HK-2 (cell line): ENCODE data around the gene DIS3L2.

Experiments used
- DNase-seq: peaks from one replicate; pipeline ENCODE4 v3.0.0-alpha.2; 2018; ENCODE audit not compliant: unreplicated experiment

DIS3L2 gene

GRCh38 chr2:231961349-231962166 lies at the start of gene DIS3L2:
Gene DIS3L2 (plus strand): TSS chr2:231961713. CDS start chr2:232014928, 53,215 bp downstream.
- DNase-seq = peak; percentile 80

GRCh38 chr2:231914077-231914690 lies 47.3 kb upstream of the DIS3L2 start:
- DNase-seq = no peak

GRCh38 chr2:231917280-231918066 lies 44.0 kb upstream of the DIS3L2 start:
- no peak for DNase-seq

- no peak for DNase-seq
These were observed 42.8 kb upstream of the DIS3L2 start for GRCh38 chr2:231918501-231919330.

GRCh38 chr2:231919341-231920035 lies 42.0 kb upstream of the DIS3L2 start:
- no peak for DNase-seq

- DNase-seq = no peak
These were observed 41.1 kb upstream of the DIS3L2 start for GRCh38 chr2:231920366-231920765.

- no peak for DNase-seq
These were observed 40.7 kb upstream of the DIS3L2 start for GRCh38 chr2:231920795-231921194.

- no peak for DNase-seq
These were observed 39.1 kb upstream of the DIS3L2 start for GRCh38 chr2:231922311-231923009.

GRCh38 chr2:231923010-231923344 lies 38.5 kb upstream of the DIS3L2 start:
- no peak for DNase-seq

- no peak for DNase-seq
These were observed 37.3 kb upstream of the DIS3L2 start for GRCh38 chr2:231923951-231924888.

GRCh38 chr2:231924889-231925275 lies 36.6 kb upstream of the DIS3L2 start:
- DNase-seq = no peak

- peak; percentile 89 for DNase-seq
These were observed 36.0 kb upstream of the DIS3L2 start for GRCh38 chr2:231925303-231926179.

- DNase-seq = peak; percentile 80
These were observed 35.3 kb upstream of the DIS3L2 start, which contains the start of gene NPPC for GRCh38 chr2:231926180-231926741. Gene NPPC (minus strand): TSS chr2:231926396. CDS start chr2:231926249, 147 bp downstream.

- DNase-seq = peak; percentile 32
These were observed 34.5 kb upstream of the DIS3L2 start for GRCh38 chr2:231926761-231927565.

- no peak for DNase-seq
These were observed 34.0 kb upstream of the DIS3L2 start for GRCh38 chr2:231927566-231927890.

GRCh38 chr2:231928481-231928880 lies 33.0 kb upstream of the DIS3L2 start:
- no peak for DNase-seq
